RCC 7860 (cell line): ENCODE measurements around the gene ZPBP2.
"Not testable (repeated sequence)": the region's sequence is repeated elsewhere in the genome, so short reads cannot be mapped to it uniquely, and the experiment has no call there.

Experiments used
- DNase-seq: peaks from one replicate; pipeline ENCODE4 v3.0.0-alpha.2; 2015; ENCODE audit warnings: low spot score
- FAIRE-seq: peaks from 2 replicates; lab custom pipeline; 2012; peaks lifted over from hg19 to GRCh38; lab: Jason Lieb, UNC

ZPBP2 gene

GRCh38 chr17:39854909-39855308, 13.1 kb upstream of the ZPBP2 start:
- FAIRE-seq (no peak), DNase-seq (no peak)

GRCh38 chr17:39855911-39856649, 11.9 kb upstream of the ZPBP2 start:
- DNase-seq, FAIRE-seq: not testable (repeated sequence)

- no peak for DNase-seq
Measured at GRCh38 chr17:39861235-39861634, 6.8 kb upstream of the ZPBP2 start.

GRCh38 chr17:39863244-39863917, 4.6 kb upstream of the ZPBP2 start:
- FAIRE-seq (no peak), DNase-seq (no peak)

More at GRCh38 chr17:39861235-39861634, 6.8 kb upstream of the ZPBP2 start:
- no peak for FAIRE-seq

GRCh38 chr17:39863918-39864746, 3.9 kb upstream of the ZPBP2 start, which contains the start of gene IKZF3:
TSS of gene IKZF3 (minus strand) at chr17:39864312. CDS start at chr17:39864126, 186 bp downstream.
- FAIRE-seq (no peak), DNase-seq (no peak)

- no peak for FAIRE-seq
- DNase-seq: no peak
Measured at GRCh38 chr17:39866013-39866730, 1.8 kb upstream of the ZPBP2 start.

GRCh38 chr17:39867084-39867879, 720 bp upstream of the ZPBP2 start:
- DNase-seq: no peak
- no peak for FAIRE-seq

GRCh38 chr17:39868554-39868942, 546 bp downstream of the ZPBP2 start:
- no peak for DNase-seq
- FAIRE-seq: no peak

GRCh38 chr17:39870776-39871175, 2.8 kb downstream of the ZPBP2 start:
- FAIRE-seq: no peak
- no peak for DNase-seq

- DNase-seq (no peak), FAIRE-seq (no peak)
Measured at GRCh38 chr17:39871801-39872200, 3.8 kb downstream of the ZPBP2 start.

GRCh38 chr17:39872751-39873150, 4.7 kb downstream of the ZPBP2 start:
- DNase-seq: peak; percentile 36

GRCh38 chr17:39886102-39886501, 18.1 kb downstream of the ZPBP2 start:
- FAIRE-seq, DNase-seq: not testable (repeated sequence)

More at GRCh38 chr17:39872751-39873150, 4.7 kb downstream of the ZPBP2 start:
- peak; percentile 76 for FAIRE-seq

GRCh38 chr17:39887078-39887477, 19.1 kb downstream of the ZPBP2 start:
- FAIRE-seq (no peak), DNase-seq (no peak)

- DNase-seq: no peak
- FAIRE-seq: no peak
Measured at GRCh38 chr17:39889200-39889599, 21.2 kb downstream of the ZPBP2 start.

GRCh38 chr17:39894681-39895376, 26.8 kb downstream of the ZPBP2 start:
- DNase-seq: no peak
- FAIRE-seq: no peak

- no peak for FAIRE-seq
- no peak for DNase-seq
Measured at GRCh38 chr17:39898088-39898487, 30.1 kb downstream of the ZPBP2 start.

- no peak for DNase-seq
- FAIRE-seq: no peak
Measured at GRCh38 chr17:39899215-39899614, 31.2 kb downstream of the ZPBP2 start.

GRCh38 chr17:39902027-39902426, 34.0 kb downstream of the ZPBP2 start:
- not testable (repeated sequence) for FAIRE-seq, DNase-seq
